ENCODE data around the gene IL16. TPM values are rescaled to one million over a fixed set of nuclear protein-coding genes. Genes with fewer than 3 reads are reported as not detected.

IL16 gene
- total RNA-seq, result under 0.01 TPM in 1 of 2 replicates, not detected in the other

GRCh38 chr15:81196576-81197254, at the start of gene IL16:
Gene IL16 (plus strand): TSS chr15:81196879. CDS start chr15:81225400, 28,521 bp downstream.

GRCh38 chr15:81323944-81324881, 127.5 kb downstream of the IL16 start, which contains the start of gene STARD5:
Gene STARD5 (minus strand): TSS chr15:81324141. CDS start chr15:81324099, 42 bp downstream.

Other genes with a start within 250 kb of the IL16 start
- 24.9 and 27.8 TPM in 2 replicates for gene MESD, start 207.1 kb upstream of the IL16 start, total RNA-seq
- 4.8 and 9.5 TPM in 2 replicates for gene TLNRD1, start 196.0 kb upstream of the IL16 start, total RNA-seq
- 0.14 TPM in 1 of 2 replicates, not detected in the other for gene CFAP161, start 62.6 kb upstream of the IL16 start, total RNA-seq
- gene STARD5, start 127.3 kb downstream of the IL16 start, total RNA-seq, result 6.7 and 14.3 TPM in 2 replicates
- gene TMC3, start 177.3 kb downstream of the IL16 start, total RNA-seq, result not detected in 2 replicates

All from smooth muscle cell of the umbilical artery (primary cell).